Subcutaneous adipose tissue (tissue), 4 donors: ENCODE measurements around the gene SMIM24. TPM values are rescaled to one million over a fixed set of nuclear protein-coding genes. Genes with fewer than 3 reads are reported as not detected.

Source experiments
- total RNA-seq, 4 donors: library from RNA; depleted of rRNA; stranded (reverse); fragments of >200 nt; gene quantifications; one replicate each; pipeline ENCODE4 v1.1.0, GENCODE V29; 2016
- TF ChIP-seq, protein P1 (sequence below): fragments of 450-650 bp; IDR thresholded peaks from one replicate; pipeline ENCODE4 v1.5.1; 2016; ENCODE audit warnings: low read depth, mild to moderate bottlenecking, control low read depth, antibody characterized with exemption, moderate library complexity

Gene SMIM24
- total RNA-seq, 4 donors from 2014 or later = not detected

GRCh38 chr19:3453840-3454239 lies 26.5 kb downstream of the SMIM24 start:
- TF ChIP-seq, protein P1, sequence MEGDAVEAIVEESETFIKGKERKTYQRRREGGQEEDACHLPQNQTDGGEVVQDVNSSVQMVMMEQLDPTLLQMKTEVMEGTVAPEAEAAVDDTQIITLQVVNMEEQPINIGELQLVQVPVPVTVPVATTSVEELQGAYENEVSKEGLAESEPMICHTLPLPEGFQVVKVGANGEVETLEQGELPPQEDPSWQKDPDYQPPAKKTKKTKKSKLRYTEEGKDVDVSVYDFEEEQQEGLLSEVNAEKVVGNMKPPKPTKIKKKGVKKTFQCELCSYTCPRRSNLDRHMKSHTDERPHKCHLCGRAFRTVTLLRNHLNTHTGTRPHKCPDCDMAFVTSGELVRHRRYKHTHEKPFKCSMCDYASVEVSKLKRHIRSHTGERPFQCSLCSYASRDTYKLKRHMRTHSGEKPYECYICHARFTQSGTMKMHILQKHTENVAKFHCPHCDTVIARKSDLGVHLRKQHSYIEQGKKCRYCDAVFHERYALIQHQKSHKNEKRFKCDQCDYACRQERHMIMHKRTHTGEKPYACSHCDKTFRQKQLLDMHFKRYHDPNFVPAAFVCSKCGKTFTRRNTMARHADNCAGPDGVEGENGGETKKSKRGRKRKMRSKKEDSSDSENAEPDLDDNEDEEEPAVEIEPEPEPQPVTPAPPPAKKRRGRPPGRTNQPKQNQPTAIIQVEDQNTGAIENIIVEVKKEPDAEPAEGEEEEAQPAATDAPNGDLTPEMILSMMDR = no peak

DNA sequence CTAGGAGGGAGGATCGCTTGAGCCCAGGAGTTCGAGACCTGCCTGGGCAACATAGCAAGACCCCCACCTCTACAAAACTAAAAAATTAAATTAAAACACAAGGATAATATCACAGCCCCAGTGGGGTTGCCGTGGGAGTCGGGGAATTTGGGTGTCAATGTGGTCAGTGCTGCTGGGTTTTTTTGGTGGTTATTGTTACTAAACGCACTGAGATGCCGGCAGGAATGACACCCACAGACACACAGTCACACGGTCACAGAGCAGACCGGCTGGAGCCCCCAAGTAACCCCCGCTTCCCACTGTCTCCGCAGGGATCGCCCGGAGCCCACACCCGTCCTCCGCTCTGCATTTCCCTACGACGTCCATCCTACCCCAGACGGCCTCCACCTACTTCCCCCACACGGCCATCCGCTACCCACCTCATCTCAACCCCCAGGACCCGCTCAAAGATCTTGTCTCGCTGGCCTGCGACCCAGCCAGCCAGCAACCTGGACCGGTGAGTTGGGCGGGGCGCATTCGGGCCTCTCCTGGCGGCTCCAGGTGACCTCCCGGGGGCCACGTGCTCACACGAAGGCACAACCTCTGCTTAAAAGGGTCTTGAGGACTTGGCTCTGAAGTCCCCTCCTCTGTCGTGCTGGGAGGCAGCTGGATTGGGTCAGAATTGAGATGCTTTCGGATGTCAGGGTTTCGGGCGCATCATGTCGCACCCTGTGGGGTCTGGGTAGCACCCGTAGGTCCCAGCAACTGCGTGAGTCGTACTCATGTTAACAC lies 28.0 kb downstream of the SMIM24 start:
- TF ChIP-seq, protein P1 = no peak

DNA sequence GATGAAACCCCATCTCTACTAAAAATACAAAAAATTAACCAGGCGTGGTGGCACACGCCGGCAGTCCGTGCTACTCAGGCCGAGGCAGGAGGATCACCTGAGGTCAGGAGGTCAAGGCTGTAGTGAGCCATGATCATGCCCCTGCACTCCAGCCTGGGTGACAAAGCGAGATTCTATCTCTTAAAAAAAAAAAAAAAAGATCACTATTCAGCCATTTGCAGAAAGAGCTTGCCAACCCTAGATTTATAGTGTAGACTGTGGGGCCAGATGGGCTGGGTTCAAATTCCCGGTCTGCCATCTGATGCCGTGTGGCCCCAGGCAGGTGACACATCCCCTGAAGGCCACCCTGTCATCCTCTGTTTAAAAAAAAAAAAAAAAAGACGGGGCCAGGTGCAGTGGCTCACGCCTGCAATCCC lies 28.9 kb downstream of the SMIM24 start:
- TF ChIP-seq, protein P1 = no peak

DNA sequence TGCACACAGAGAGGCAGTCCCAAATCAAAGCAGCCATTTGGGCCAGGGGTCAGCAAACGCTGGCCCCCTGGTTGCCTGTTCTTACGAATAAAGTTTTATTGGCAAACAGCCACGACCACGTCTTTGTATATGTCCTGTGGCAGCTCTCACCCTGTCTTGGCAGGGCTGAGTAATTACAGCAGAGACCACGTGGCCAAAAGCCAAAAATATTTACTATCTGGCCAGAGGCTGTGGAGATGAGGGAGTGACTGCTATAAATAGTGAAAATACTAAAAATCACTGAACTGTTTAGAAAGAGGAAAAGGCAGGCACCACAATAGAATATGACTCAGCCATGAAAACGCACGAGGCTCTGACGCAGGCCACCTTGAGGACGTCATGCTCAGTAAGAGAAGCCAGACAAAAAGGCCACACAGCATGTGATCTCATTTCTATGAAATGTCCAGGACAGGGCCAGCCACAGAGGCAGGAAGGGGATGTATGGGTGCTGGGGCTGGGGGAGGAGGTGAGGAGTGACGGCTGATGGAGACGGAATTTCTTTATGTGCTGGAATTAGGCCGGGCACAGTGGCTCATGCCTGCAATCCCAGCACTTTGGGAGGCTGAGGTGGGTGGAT lies 29.4 kb downstream of the SMIM24 start:
- TF ChIP-seq, protein P1 = no peak

DNA sequence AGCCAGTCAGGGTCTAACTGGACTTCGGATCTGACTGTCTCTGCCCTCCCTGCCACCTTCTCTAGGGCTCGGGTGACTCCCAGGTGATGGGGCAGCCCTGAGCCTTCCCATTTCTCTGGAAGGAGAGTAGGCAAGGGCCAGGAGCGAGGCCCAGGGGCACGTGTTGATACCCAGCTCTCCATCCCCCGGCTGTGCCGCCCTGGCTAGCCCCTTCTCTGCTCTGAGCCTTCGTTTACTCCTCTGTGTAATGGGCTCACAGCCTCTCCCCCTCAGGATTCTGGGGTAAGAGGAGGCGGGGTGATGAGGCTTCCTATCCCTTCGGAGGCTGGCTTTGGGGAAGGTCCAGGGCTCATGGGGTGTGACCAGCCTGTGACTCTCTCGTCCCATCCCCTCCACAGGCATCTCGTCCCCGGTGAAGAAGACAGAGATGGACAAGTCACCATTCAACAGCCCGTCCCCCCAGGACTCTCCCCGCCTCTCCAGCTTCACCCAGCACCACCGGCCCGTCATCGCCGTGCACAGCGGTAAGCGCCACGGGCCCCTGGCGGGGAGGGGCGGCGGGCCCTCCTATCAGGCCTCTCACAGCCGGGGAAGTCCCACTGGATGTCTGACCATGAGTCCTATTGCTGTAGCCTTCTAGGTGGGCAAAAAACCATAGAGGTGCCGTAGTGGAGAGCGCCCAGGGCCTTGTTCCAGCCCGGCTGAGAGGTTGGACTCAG lies 31.6 kb downstream of the SMIM24 start:
- TF ChIP-seq, protein P1 = no peak

GRCh38 chr19:3444695-3445234 lies 35.6 kb downstream of the SMIM24 start:
- TF ChIP-seq, protein P1 = no peak
